K562 (cell line): Measurements from ENCODE around the gene LRRC4B. TPM values are rescaled to one million over a fixed set of nuclear protein-coding genes. Genes with fewer than 3 reads are reported as not detected.

Experiments
- FOXM1 ChIP-seq, 2 experiments: fragments of 450-650 bp in 1 of 2; sonication (generic) in 1 of 2; formaldehyde crosslinking in 1 of 2; IDR thresholded peaks; 2 replicates each; pipeline versions ENCODE4 v1.6.1 to v1.9.0; 2017 to 2022; ENCODE audit warnings: low read depth in 2 of 2, mild to moderate bottlenecking in 2 of 2, missing genetic modification reagents in 1 of 2, moderate library complexity in 1 of 2
- HNRNPH1 ChIP-seq: fragments of 200-400 bp; formaldehyde crosslinking; optimal IDR thresholded peaks from 2 replicates; pipeline ENCODE3; 2017; ENCODE audit warnings: low read depth, mild to moderate bottlenecking, low read length, moderate library complexity
- JUND ChIP-seq, 2 experiments: IDR thresholded peaks; 2 replicates in 1 of 2; 3 replicates in 1 of 2; pipeline ENCODE4 v1.6.1; 2011; ENCODE audit warnings: borderline replicate concordance in 2 of 2, low read depth in 2 of 2, low read length in 2 of 2, improper control_type of control experiment in 1 of 2, missing biosample characterization in 1 of 2, missing genetic modification characterization in 1 of 2, missing genetic modification reagents in 1 of 2
- NFIX ChIP-seq: fragments of 250-450 bp; sonication (Bioruptor Pico); IDR thresholded peaks from 2 replicates; pipeline ENCODE4 v1.4.0; 2020; ENCODE audit warnings: low read depth, mild to moderate bottlenecking, moderate library complexity
- PHB2 ChIP-seq: fragments of 450-650 bp; IDR thresholded peaks from 2 replicates; pipeline ENCODE4 v1.6.1; 2017; ENCODE audit warnings: low read depth
- PHF20 ChIP-seq: fragments of 450-650 bp; IDR thresholded peaks from 2 replicates; pipeline ENCODE4 v1.6.1; 2018; ENCODE audit not compliant: partially characterized antibody
- ZBTB17 ChIP-seq: fragments of 450-650 bp; formaldehyde crosslinking; IDR thresholded peaks from 2 replicates; pipeline ENCODE4 v1.4.0; 2020; ENCODE audit warnings: mild to moderate bottlenecking
- ZNF133 ChIP-seq: fragments of 250-450 bp; sonication (Bioruptor Pico); IDR thresholded peaks from 2 replicates; pipeline ENCODE4 v1.4.0; 2020; ENCODE audit warnings: mild to moderate bottlenecking
- ZNF224 ChIP-seq: sonication (generic); formaldehyde crosslinking; IDR thresholded peaks from 2 replicates; pipeline ENCODE4 v1.8.0; 2022; ENCODE audit warnings: mild to moderate bottlenecking, missing genetic modification reagents
- ZNF561 ChIP-seq: fragments of 450-650 bp; formaldehyde crosslinking; conservative IDR thresholded peaks from 2 replicates; pipeline ENCODE4 v1.4.0; 2020; ENCODE audit warnings: mild to moderate bottlenecking, moderate library complexity
- polyA plus RNA-seq, 8 experiments: library from polyadenylated mRNA; depleted of rRNA in 4 of 8; stranded (reverse) in 5 of 8; unstranded in 3 of 8; fragments of >200 nt; fragmentation: Nextera tagmentation in 2 of 8; fragmentation: Illumina TruSeq in 1 of 8; extraction: Ambion mirVana in 2 of 8; extraction: Trizol in 1 of 8; gene quantifications; 2 replicates each; pipeline versions ENCODE4 v1.2.1 to v1.2.3, GENCODE V29; 2011 to 2014; ENCODE audit warnings: inconsistent platforms in 1 of 8, missing spikeins in 1 of 8
- total RNA-seq, 7 experiments: library from RNA; depleted of rRNA in 6 of 7; stranded (reverse); fragments of >200 nt in 6 of 7; fragmentation: Illumina TruSeq in 2 of 7; extraction: Trizol in 2 of 7; gene quantifications; 2 replicates each; pipeline versions ENCODE4 v1.2.1 to v1.2.3, GENCODE V29; 2011 to 2021; ENCODE audit warnings: low replicate concordance in 1 of 7
- TF ChIP-seq, protein P1 (sequence below): sonication (generic); formaldehyde crosslinking; IDR thresholded peaks from 2 replicates; pipeline ENCODE4 v1.8.0; 2022; ENCODE audit warnings: mild to moderate bottlenecking, missing genetic modification reagents
- TF ChIP-seq, protein P2 (sequence below), 2 experiments: fragments of 450-650 bp; formaldehyde crosslinking in 1 of 2; IDR thresholded peaks; 2 replicates each; pipeline versions ENCODE4 v1.4.0 to v1.6.1; 2014 to 2020; ENCODE audit warnings: mild to moderate bottlenecking in 2 of 2, borderline replicate concordance in 1 of 2, low read depth in 1 of 2
- TF ChIP-seq, protein P3 (sequence below): fragments of 250-450 bp; sonication (Bioruptor Pico); IDR thresholded peaks from 2 replicates; pipeline ENCODE4 v1.4.0; 2020; ENCODE audit warnings: mild to moderate bottlenecking, moderate library complexity

Gene LRRC4B
- total and polyA plus RNA-seq, 9 of the 15 experiments (the other 6 are each of a cell fraction or from before 2014, with no cell fraction given): 0.18 to 9.6 (median 2.9) TPM; not detected in 2

GRCh38 chr19:50607874-50608785 lies 39.9 kb upstream of the LRRC4B start (continued):
- no peak for TF ChIP-seq PHB2
- no peak for TF ChIP-seq ZNF133 (CRISPR knock-in tag)
- no peak for TF ChIP-seq HNRNPH1
- TF ChIP-seq NFIX (CRISPR knock-in tag): no peak
- TF ChIP-seq JUND (IDR thresholded peaks at IDR 0.05; ENCODE audit: borderline replicate concordance, low read depth, low read length): peak; percentile 91
- TF ChIP-seq JUND (tag; IDR thresholded peaks at IDR 0.05; ENCODE audit: borderline replicate concordance, low read depth, low read length): peak; percentile 73; the same call in 2 of the 3 replicates
- no peak for TF ChIP-seq FOXM1 (IDR thresholded peaks at IDR 0.05; ENCODE audit: low read depth)
- TF ChIP-seq FOXM1 (CRISPR knock-in tag; IDR thresholded peaks at IDR 0.05; ENCODE audit: low read depth): no peak
- TF ChIP-seq ZBTB17 (CRISPR knock-in tag): no peak
- no peak for TF ChIP-seq ZNF561 (CRISPR knock-in tag)
- peak; percentile 84 for TF ChIP-seq PHF20
- TF ChIP-seq, protein P1, sequence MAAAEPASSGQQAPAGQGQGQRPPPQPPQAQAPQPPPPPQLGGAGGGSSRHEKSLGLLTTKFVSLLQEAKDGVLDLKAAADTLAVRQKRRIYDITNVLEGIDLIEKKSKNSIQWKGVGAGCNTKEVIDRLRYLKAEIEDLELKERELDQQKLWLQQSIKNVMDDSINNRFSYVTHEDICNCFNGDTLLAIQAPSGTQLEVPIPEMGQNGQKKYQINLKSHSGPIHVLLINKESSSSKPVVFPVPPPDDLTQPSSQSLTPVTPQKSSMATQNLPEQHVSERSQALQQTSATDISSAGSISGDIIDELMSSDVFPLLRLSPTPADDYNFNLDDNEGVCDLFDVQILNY: no peak
- TF ChIP-seq ZNF224 (CRISPR knock-in tag): no peak
- TF ChIP-seq, protein P2, sequence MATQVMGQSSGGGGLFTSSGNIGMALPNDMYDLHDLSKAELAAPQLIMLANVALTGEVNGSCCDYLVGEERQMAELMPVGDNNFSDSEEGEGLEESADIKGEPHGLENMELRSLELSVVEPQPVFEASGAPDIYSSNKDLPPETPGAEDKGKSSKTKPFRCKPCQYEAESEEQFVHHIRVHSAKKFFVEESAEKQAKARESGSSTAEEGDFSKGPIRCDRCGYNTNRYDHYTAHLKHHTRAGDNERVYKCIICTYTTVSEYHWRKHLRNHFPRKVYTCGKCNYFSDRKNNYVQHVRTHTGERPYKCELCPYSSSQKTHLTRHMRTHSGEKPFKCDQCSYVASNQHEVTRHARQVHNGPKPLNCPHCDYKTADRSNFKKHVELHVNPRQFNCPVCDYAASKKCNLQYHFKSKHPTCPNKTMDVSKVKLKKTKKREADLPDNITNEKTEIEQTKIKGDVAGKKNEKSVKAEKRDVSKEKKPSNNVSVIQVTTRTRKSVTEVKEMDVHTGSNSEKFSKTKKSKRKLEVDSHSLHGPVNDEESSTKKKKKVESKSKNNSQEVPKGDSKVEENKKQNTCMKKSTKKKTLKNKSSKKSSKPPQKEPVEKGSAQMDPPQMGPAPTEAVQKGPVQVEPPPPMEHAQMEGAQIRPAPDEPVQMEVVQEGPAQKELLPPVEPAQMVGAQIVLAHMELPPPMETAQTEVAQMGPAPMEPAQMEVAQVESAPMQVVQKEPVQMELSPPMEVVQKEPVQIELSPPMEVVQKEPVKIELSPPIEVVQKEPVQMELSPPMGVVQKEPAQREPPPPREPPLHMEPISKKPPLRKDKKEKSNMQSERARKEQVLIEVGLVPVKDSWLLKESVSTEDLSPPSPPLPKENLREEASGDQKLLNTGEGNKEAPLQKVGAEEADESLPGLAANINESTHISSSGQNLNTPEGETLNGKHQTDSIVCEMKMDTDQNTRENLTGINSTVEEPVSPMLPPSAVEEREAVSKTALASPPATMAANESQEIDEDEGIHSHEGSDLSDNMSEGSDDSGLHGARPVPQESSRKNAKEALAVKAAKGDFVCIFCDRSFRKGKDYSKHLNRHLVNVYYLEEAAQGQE (IDR thresholded peaks at IDR 0.05; ENCODE audit: borderline replicate concordance): peak; percentile 90
- TF ChIP-seq, protein P2 (CRISPR knock-in tag; IDR thresholded peaks at IDR 0.05; ENCODE audit: low read depth): no peak
- TF ChIP-seq, protein P3, sequence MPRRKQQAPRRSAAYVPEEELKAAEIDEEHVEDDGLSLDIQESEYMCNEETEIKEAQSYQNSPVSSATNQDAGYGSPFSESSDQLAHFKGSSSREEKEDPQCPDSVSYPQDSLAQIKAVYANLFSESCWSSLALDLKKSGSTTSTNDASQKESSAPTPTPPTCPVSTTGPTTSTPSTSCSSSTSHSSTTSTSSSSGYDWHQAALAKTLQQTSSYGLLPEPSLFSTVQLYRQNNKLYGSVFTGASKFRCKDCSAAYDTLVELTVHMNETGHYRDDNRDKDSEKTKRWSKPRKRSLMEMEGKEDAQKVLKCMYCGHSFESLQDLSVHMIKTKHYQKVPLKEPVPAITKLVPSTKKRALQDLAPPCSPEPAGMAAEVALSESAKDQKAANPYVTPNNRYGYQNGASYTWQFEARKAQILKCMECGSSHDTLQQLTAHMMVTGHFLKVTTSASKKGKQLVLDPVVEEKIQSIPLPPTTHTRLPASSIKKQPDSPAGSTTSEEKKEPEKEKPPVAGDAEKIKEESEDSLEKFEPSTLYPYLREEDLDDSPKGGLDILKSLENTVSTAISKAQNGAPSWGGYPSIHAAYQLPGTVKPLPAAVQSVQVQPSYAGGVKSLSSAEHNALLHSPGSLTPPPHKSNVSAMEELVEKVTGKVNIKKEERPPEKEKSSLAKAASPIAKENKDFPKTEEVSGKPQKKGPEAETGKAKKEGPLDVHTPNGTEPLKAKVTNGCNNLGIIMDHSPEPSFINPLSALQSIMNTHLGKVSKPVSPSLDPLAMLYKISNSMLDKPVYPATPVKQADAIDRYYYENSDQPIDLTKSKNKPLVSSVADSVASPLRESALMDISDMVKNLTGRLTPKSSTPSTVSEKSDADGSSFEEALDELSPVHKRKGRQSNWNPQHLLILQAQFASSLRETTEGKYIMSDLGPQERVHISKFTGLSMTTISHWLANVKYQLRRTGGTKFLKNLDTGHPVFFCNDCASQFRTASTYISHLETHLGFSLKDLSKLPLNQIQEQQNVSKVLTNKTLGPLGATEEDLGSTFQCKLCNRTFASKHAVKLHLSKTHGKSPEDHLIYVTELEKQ (CRISPR knock-in tag): no peak
